OCI-LY7 (cell line): ENCODE results near the gene CTTNBP2NL. TPM values are rescaled to one million over a fixed set of nuclear protein-coding genes. Genes with fewer than 3 reads are reported as not detected.
"Not testable (repeated sequence)": the region's sequence is repeated elsewhere in the genome, so short reads cannot be mapped to it uniquely, and the experiment has no call there.

Experiments
- BruUV-seq: library from RNA; stranded (reverse); fragments of 400-500 nt; replicated peaks from 2 replicates; lab custom pipeline; 2021; lab: Mats Ljungman, UMichigan
- CTCF ChIA-PET: fragments of 300-600 bp; sonication (Branson Sonifier 250); formaldehyde crosslinking; loops from one replicate; lab custom pipeline; 2022; ENCODE audit warnings: antibody characterized with exemption; ENCODE audit not compliant: unreplicated experiment; lab: Charles Lee
- POLR2A ChIA-PET: fragments of 300-600 bp; sonication (Branson Sonifier 250); formaldehyde crosslinking; loops from one replicate; lab custom pipeline; 2022; ENCODE audit warnings: antibody characterized with exemption; lab: Charles Lee
- DNase-seq: peaks from one replicate; pipeline ENCODE4 v3.0.0-alpha.2; 2015; ENCODE audit warnings: low spot score
- H2AFZ ChIP-seq: fragments of 200-600 bp; sonication (generic), shearing (Covaris generic); 2 replicates; pipeline ENCODE4 v1.6.1; 2014; ENCODE audit warnings: mild to moderate bottlenecking, antibody characterized with exemption, low read length, moderate library complexity
- H3K27ac ChIP-seq: fragments of 200-600 bp; sonication (generic); 2 replicates; pipeline ENCODE4 v1.5.1; 2014; ENCODE audit warnings: mixed run types, low read depth, mild to moderate bottlenecking, moderate library complexity, low read length, inconsistent platforms; ENCODE audit not compliant: poor library complexity, severe bottlenecking
- H3K36me3 ChIP-seq: fragments of 200-600 bp; sonication (generic); 2 replicates; pipeline ENCODE4 v1.6.1; 2014; ENCODE audit warnings: mild to moderate bottlenecking, antibody characterized with exemption, low read length, moderate library complexity, mixed read lengths; ENCODE audit not compliant: insufficient read depth
- H3K4me1 ChIP-seq: fragments of 200-600 bp; sonication (generic); 2 replicates; pipeline ENCODE4 v1.5.1; 2014; ENCODE audit warnings: mild to moderate bottlenecking, low read length; ENCODE audit not compliant: insufficient read depth, poor library complexity, severe bottlenecking
- H3K4me2 ChIP-seq: fragments of 200-600 bp; sonication (generic); 2 replicates; pipeline ENCODE4 v1.6.1; 2014; ENCODE audit warnings: mild to moderate bottlenecking, low read length
- H3K4me3 ChIP-seq: fragments of 200-600 bp; sonication (generic); 2 replicates; pipeline ENCODE4 v1.5.1; 2014; ENCODE audit warnings: mild to moderate bottlenecking, low read depth, low read length; ENCODE audit not compliant: poor library complexity, severe bottlenecking
- H3K79me2 ChIP-seq: fragments of 200-600 bp; sonication (generic); 2 replicates; pipeline ENCODE4 v1.6.1; 2016; ENCODE audit warnings: low read depth, mild to moderate bottlenecking, low read length, moderate library complexity, mixed read lengths; ENCODE audit not compliant: insufficient read depth
- H3K9me2 ChIP-seq: fragments of 200-600 bp; sonication (generic); 2 replicates; pipeline ENCODE4 v1.6.1; 2016; ENCODE audit warnings: mild to moderate bottlenecking, low read length, mixed read lengths; ENCODE audit not compliant: insufficient read depth
- H3K9me3 ChIP-seq: fragments of 200-600 bp; sonication (generic); 2 replicates; pipeline ENCODE4 v1.6.1; 2014; ENCODE audit warnings: mild to moderate bottlenecking, mixed run types, low read length, mixed read lengths
- H4K20me1 ChIP-seq: fragments of 200-600 bp; sonication (generic); 2 replicates; pipeline ENCODE4 v1.6.1; 2014; ENCODE audit warnings: mild to moderate bottlenecking, antibody characterized with exemption, low read length, moderate library complexity, mixed read lengths; ENCODE audit not compliant: insufficient read depth
- CTCF ChIP-seq: fragments of 200-600 bp; sonication (generic); conservative IDR thresholded peaks from 2 replicates; pipeline ENCODE4 v1.5.1; 2014; ENCODE audit warnings: mild to moderate bottlenecking, antibody characterized with exemption, low read length, moderate library complexity, mixed read lengths
- EZH2phosphoT487 ChIP-seq: fragments of 200-600 bp; sonication (generic); IDR thresholded peaks from 2 replicates; pipeline ENCODE4 v1.6.1; 2018; ENCODE audit warnings: low read depth, borderline replicate concordance, mild to moderate bottlenecking, mixed run types, antibody characterized with exemption, low read length, moderate library complexity, mixed read lengths
- intact Hi-C: fragments of 100-400 bp; cut with micrococcal nuclease; formaldehyde crosslinking; loops from one replicate; pipeline ENCODE4 v1.10.0; 2022; ENCODE audit not compliant: unreplicated experiment
- total RNA-seq, 2 experiments: library from RNA; depleted of rRNA in 1 of 2; stranded (reverse); fragments of >200 nt in 1 of 2; shearing (Covaris generic) in 1 of 2; gene quantifications; 2 replicates each; pipeline ENCODE4 v1.2.3, GENCODE V29; 2014 to 2022

The CTTNBP2NL gene
- total RNA-seq, 2 experiments from 2014 or later = 1.5 to 8.7 TPM

DNA sequence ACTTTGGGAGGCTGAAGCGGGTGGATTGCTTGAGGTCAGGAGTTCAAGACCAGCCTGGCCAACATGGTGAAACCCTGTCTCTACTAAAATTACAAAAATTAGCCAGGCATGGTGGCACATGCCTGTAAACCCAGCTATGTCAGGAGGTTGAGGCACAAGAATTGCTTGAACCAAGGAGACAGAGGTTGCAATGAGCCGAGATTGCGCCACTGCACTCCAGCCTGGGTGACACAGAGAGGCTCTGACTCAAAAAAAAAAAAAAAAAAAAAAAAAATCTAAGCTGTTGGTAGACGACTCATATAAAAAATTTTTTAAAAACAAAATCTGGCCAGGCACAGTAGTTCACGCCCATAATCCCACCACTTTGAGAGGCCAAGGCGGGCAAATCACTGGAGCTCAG is 91.7 kb downstream of the CTTNBP2NL start:
- H3K27ac ChIP-seq, H3K4me1 ChIP-seq, H3K9me3 ChIP-seq, H3K4me2 ChIP-seq, H3K79me2 ChIP-seq, H3K9me2 ChIP-seq, H4K20me1 ChIP-seq, DNase-seq, intact Hi-C loops, BruUV-seq, H3K4me3 ChIP-seq, H2AFZ ChIP-seq, H3K36me3 ChIP-seq: not testable (repeated sequence)
- POLR2A ChIA-PET = interaction anchor here (0.9 kb wide), 1 partner anchor 10 kb away, joined by 7 read pairs; no protein-coding TSS in a partner anchor
- CTCF ChIA-PET = interaction anchor here (1.0 kb wide), 1 partner anchor 18 kb away, joined by 3 read pairs; no protein-coding TSS in a partner anchor

DNA sequence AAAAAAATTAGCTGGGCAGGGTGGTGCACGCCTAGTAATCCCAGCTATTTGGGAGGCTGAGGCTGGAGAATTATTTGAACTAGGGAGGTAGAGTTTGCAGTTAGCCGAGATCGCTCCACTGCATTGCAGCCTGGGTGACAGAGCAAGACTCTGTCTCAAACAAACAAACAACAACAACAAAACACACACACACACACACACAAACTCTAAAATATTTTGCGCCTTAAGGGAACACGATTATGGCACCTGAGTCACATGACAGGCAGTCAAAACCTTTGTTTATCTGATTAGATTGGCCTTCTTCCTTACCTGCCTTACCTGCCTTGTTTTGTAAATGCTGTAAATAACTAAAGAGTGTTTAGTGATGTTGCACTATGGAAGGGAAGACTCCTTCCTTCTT is 92.1 kb downstream of the CTTNBP2NL start:
- H4K20me1 ChIP-seq = no peaks in the 10 kb centered on the region
- H2AFZ ChIP-seq = no peak overlapping the region
- no peaks in the 10 kb centered on the region for H3K9me2 ChIP-seq
- intact Hi-C loops = no loop called here
- H3K4me3 ChIP-seq = no peak overlapping the region
- no peak overlapping the region for H3K27ac ChIP-seq
- H3K4me1 ChIP-seq = no peaks in the 10 kb centered on the region
- no peaks in the 10 kb centered on the region for H3K36me3 ChIP-seq
- no peak for TF ChIP-seq EZH2phosphoT487
- no peak for TF ChIP-seq CTCF
- no peak for DNase-seq
- no peaks in the 10 kb centered on the region for H3K9me3 ChIP-seq
- no TSS peak for BruUV-seq
- ChIA-PET POLR2A (interaction anchor here (0.9 kb wide), 1 partner anchor 10 kb away, joined by 7 read pairs; no protein-coding TSS in a partner anchor), CTCF (no interaction called here)
- H3K4me2 ChIP-seq = no peak overlapping the region
- no peaks in the 10 kb centered on the region for H3K79me2 ChIP-seq

DNA sequence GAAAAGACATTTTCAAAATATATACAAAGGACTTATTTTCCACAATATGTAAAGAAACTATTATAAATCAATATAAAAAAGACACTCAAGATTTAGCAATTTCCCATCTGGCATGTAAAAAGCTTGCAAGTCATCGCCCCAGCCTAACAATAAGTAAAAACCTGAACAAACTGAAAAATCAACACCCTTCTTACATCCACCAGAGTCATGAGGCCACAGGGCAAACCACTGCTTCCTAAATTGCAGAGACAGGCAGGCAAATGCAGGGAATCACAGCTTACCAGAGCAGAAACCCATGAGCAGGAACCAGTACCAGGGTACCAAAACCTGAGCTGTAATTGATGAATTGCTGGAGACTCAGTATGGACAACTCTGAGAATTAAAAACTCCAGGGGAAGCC is 96.1 kb downstream of the CTTNBP2NL start:
- intact Hi-C loops = no loop called here
- H3K4me2 ChIP-seq = no peak overlapping the region
- H3K4me3 ChIP-seq = no peak overlapping the region
- H3K27ac ChIP-seq = no peak overlapping the region
- no peaks in the 10 kb centered on the region for H3K4me1 ChIP-seq
- TF ChIP-seq EZH2phosphoT487 = no peak
- no peaks in the 10 kb centered on the region for H3K9me3 ChIP-seq
- ChIA-PET CTCF (no interaction called here), POLR2A (interaction anchor here (0.6 to 1.2 kb wide), 4 partner anchors 13 to 51 kb away, joined by 3 to 4 read pairs (median 4); no protein-coding TSS in a partner anchor)
- no TSS peak for BruUV-seq
- H3K79me2 ChIP-seq = no peaks in the 10 kb centered on the region
- no peak for DNase-seq
- H3K9me2 ChIP-seq = no peaks in the 10 kb centered on the region
- H3K36me3 ChIP-seq = no peaks in the 10 kb centered on the region
- H4K20me1 ChIP-seq = no peaks in the 10 kb centered on the region
- H2AFZ ChIP-seq = no peak overlapping the region

DNA sequence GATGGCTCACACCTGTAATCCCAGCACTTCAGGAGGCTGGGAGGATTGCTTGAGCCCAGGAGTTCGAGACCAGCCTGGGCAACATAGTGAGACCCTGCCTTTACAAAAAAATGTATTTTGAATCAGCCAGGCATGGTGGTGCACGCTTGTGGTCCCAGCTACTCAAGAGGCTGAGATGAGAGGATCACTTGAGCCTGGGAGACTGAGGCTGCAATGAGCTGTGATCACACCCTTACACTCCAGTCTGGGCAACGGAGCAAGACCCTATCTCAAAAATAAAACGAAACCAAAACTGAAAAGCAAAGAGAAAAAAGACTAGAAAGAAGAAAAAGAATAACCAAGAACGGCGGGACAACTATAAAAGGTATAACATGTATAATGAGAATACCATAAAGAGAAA is 97.3 kb downstream of the CTTNBP2NL start:
- Histone ChIP-seq H3K4me3 (no peak overlapping the region), H3K9me2 (no peaks in the 10 kb centered on the region), H3K27ac (no peak overlapping the region), H3K4me2 (no peak overlapping the region), H4K20me1 (no peaks in the 10 kb centered on the region), H3K4me1 (no peaks in the 10 kb centered on the region), H3K36me3 (no peaks in the 10 kb centered on the region), H3K79me2 (no peaks in the 10 kb centered on the region), H3K9me3 (no peaks in the 10 kb centered on the region), H2AFZ (no peak overlapping the region)
- POLR2A ChIA-PET = no interaction called here
- CTCF ChIA-PET = no interaction called here
- DNase-seq = no peak
- TF ChIP-seq EZH2phosphoT487 (no peak), CTCF (no peak)
- BruUV-seq = no TSS peak
- intact Hi-C loops = no loop called here
